NCI-H774 (cell line): ENCODE measurements around the gene GDF10.

ENCODE experiments used
- DNase-seq: peaks from one replicate; lab custom pipeline; 2025; lab: John Stamatoyannopoulos, UW

GDF10 gene

GRCh38 chr10:47299611-47300428 is at the start of gene GDF10:
Gene GDF10, plus strand, starts transcription at chr10:47300197. Its CDS starts 455 bp downstream, at chr10:47300652.
- no peak for DNase-seq

GRCh38 chr10:47252093-47252780 is 47.8 kb upstream of the GDF10 start:
- DNase-seq, result no peak

- no peak for DNase-seq
Observed at GRCh38 chr10:47253030-47253637, 46.9 kb upstream of the GDF10 start.

- no peak for DNase-seq
Observed at GRCh38 chr10:47253651-47254375, 46.2 kb upstream of the GDF10 start.

- DNase-seq, result no peak
Observed at GRCh38 chr10:47254611-47255010, 45.4 kb upstream of the GDF10 start.

GRCh38 chr10:47255033-47255813 is 44.8 kb upstream of the GDF10 start:
- no peak for DNase-seq

GRCh38 chr10:47255866-47256265 is 44.1 kb upstream of the GDF10 start:
- DNase-seq, result no peak

- no peak for DNase-seq
Observed at GRCh38 chr10:47256751-47257336, 43.2 kb upstream of the GDF10 start.

- DNase-seq, result no peak
Observed at GRCh38 chr10:47257396-47258120, 42.4 kb upstream of the GDF10 start.

- no peak for DNase-seq
Observed at GRCh38 chr10:47258921-47259320, 41.1 kb upstream of the GDF10 start.

- DNase-seq, result no peak
Observed at GRCh38 chr10:47259466-47259865, 40.5 kb upstream of the GDF10 start.

- no peak for DNase-seq
Observed at GRCh38 chr10:47260505-47261111, 39.4 kb upstream of the GDF10 start.

- no peak for DNase-seq
Observed at GRCh38 chr10:47261121-47261520, 38.9 kb upstream of the GDF10 start.

GRCh38 chr10:47261556-47261955 is 38.4 kb upstream of the GDF10 start:
- DNase-seq, result no peak

GRCh38 chr10:47262606-47263533 is 37.1 kb upstream of the GDF10 start:
- DNase-seq, result no peak

- no peak for DNase-seq
Observed at GRCh38 chr10:47264797-47265281, 35.2 kb upstream of the GDF10 start.

- DNase-seq, result no peak
Observed at GRCh38 chr10:47266602-47267001, 33.4 kb upstream of the GDF10 start.

- DNase-seq, result no peak
Observed at GRCh38 chr10:47268696-47269095, 31.3 kb upstream of the GDF10 start.

- no peak for DNase-seq
Observed at GRCh38 chr10:47269294-47269693, 30.7 kb upstream of the GDF10 start.
